NCI-H1092 treated with DMSO at 0.1 percent for 48 hours (cell line): ENCODE measurements around the gene HGFAC.
A peak's percentile ranks its signal among the peaks of the same experiment; 100 is the strongest.

Experiments
- DNase-seq: peaks from one replicate; lab custom pipeline; 2025; lab: John Stamatoyannopoulos, UW

The HGFAC gene

GRCh38 chr4:3473996-3474765 lies 32.4 kb downstream of the HGFAC start:
- no peak for DNase-seq

- no peak for DNase-seq
Observed at GRCh38 chr4:3475041-3475712, 33.4 kb downstream of the HGFAC start.

- DNase-seq = no peak
Observed at GRCh38 chr4:3475713-3476260, 34.0 kb downstream of the HGFAC start.

- no peak for DNase-seq
Observed at GRCh38 chr4:3476341-3476747, 34.6 kb downstream of the HGFAC start.

- no peak for DNase-seq
Observed at GRCh38 chr4:3476936-3477749, 35.4 kb downstream of the HGFAC start.

- DNase-seq = no peak
Observed at GRCh38 chr4:3477750-3478430, 36.1 kb downstream of the HGFAC start.

- no peak for DNase-seq
Observed at GRCh38 chr4:3478446-3479357, 36.9 kb downstream of the HGFAC start.

- DNase-seq = no peak
Observed at GRCh38 chr4:3479358-3480101, 37.8 kb downstream of the HGFAC start.

- DNase-seq = peak; percentile 59
Observed at GRCh38 chr4:3480528-3481112, 38.9 kb downstream of the HGFAC start.

GRCh38 chr4:3481113-3481531 lies 39.4 kb downstream of the HGFAC start:
- DNase-seq = peak; percentile 25

GRCh38 chr4:3481783-3482393 lies 40.1 kb downstream of the HGFAC start:
- no peak for DNase-seq

- DNase-seq = no peak
Observed at GRCh38 chr4:3482707-3483106, 40.9 kb downstream of the HGFAC start.

GRCh38 chr4:3483471-3483921 lies 41.7 kb downstream of the HGFAC start:
- DNase-seq = no peak

GRCh38 chr4:3484057-3484973 lies 42.5 kb downstream of the HGFAC start:
- DNase-seq = no peak

- no peak for DNase-seq
Observed at GRCh38 chr4:3485011-3485791, 43.4 kb downstream of the HGFAC start.

GRCh38 chr4:3485886-3486540 lies 44.2 kb downstream of the HGFAC start:
- DNase-seq = no peak
